GM19467 (cell line): ENCODE measurements around the gene ACAD9.
"Not testable (repeated sequence)": the region's sequence is repeated elsewhere in the genome, so short reads cannot be mapped to it uniquely, and the experiment has no call there.

Source experiments
- ATAC-seq: cut with Tn5 transposase; IDR thresholded peaks from one replicate; pipeline ENCODE4 v1.9.1; 2021; ENCODE audit warnings: mild to moderate bottlenecking, moderate library complexity; ENCODE audit not compliant: unreplicated experiment

The ACAD9 gene

GRCh38 chr3:128859630-128860029 lies 19.8 kb upstream of the ACAD9 start:
- ATAC-seq, result no peak

- ATAC-seq, result no peak
These were observed 17.9 kb upstream of the ACAD9 start for GRCh38 chr3:128861491-128861890.

- no peak for ATAC-seq
These were observed 15.9 kb upstream of the ACAD9 start for GRCh38 chr3:128863560-128863959.

- no peak for ATAC-seq
These were observed 15.0 kb upstream of the ACAD9 start for GRCh38 chr3:128864351-128864811.

GRCh38 chr3:128864849-128865804 lies 14.3 kb upstream of the ACAD9 start:
- not testable (repeated sequence) for ATAC-seq

- no peak for ATAC-seq
These were observed 12.0 kb upstream of the ACAD9 start for GRCh38 chr3:128867200-128868125.

- ATAC-seq, result no peak
These were observed 9.1 kb upstream of the ACAD9 start for GRCh38 chr3:128870347-128870746.

GRCh38 chr3:128872282-128872681 lies 7.1 kb upstream of the ACAD9 start:
- ATAC-seq, result no peak

- no peak for ATAC-seq
These were observed 6.7 kb upstream of the ACAD9 start for GRCh38 chr3:128872744-128873143.

GRCh38 chr3:128873244-128874022 lies 6.0 kb upstream of the ACAD9 start:
- ATAC-seq, result no peak

- no peak for ATAC-seq
These were observed 4.8 kb upstream of the ACAD9 start for GRCh38 chr3:128874481-128875180.

- no peak for ATAC-seq
These were observed 3.8 kb upstream of the ACAD9 start for GRCh38 chr3:128875556-128876120.

GRCh38 chr3:128878011-128878457 lies 1.4 kb upstream of the ACAD9 start:
- ATAC-seq, result no peak

GRCh38 chr3:128878556-128879124 lies 780 bp upstream of the ACAD9 start:
- ATAC-seq, result peak; percentile 5

- ATAC-seq, result no peak
These were observed 571 bp downstream of the ACAD9 start for GRCh38 chr3:128879991-128880390.

GRCh38 chr3:128880455-128880854 lies 1.0 kb downstream of the ACAD9 start:
- not testable (repeated sequence) for ATAC-seq

GRCh38 chr3:128881576-128881975 lies 2.2 kb downstream of the ACAD9 start:
- no peak for ATAC-seq

- no peak for ATAC-seq
These were observed 3.3 kb downstream of the ACAD9 start for GRCh38 chr3:128882719-128883118.

GRCh38 chr3:128884992-128885391 lies 5.6 kb downstream of the ACAD9 start:
- ATAC-seq, result no peak
